Pancreas (tissue), 10 donors: ENCODE measurements around the gene COX4I1. TPM values are rescaled to one million over a fixed set of nuclear protein-coding genes. Genes with fewer than 3 reads are reported as not detected.

Experiments
- ATAC-seq, 4 donors: fragments of 200-7000 bp; cut with Tn5 transposase; one replicate each; pipeline versions ENCODE4 v1.8.0 to v1.9.1; 2020; ENCODE audit warnings: mild to moderate bottlenecking in 4 of 4, moderate library complexity in 4 of 4
- DNase-seq, 6 donors: peaks; one replicate each; pipeline ENCODE4 v3.0.0-alpha.2; 2020
- FAIRE-seq: peaks from 2 replicates; lab custom pipeline; 2012; peaks lifted over from hg19 to GRCh38; lab: Jason Lieb, UNC
- H3K27ac ChIP-seq, 4 donors: fragments of 200-600 bp; sonication (generic); 1 replicate in 3 of 4; 2 replicates in 1 of 4; pipeline versions ENCODE4 v1.5.0 to v1.8.0; 2020
- H3K27me3 ChIP-seq, 4 donors: fragments of 200-600 bp; one replicate each; pipeline ENCODE4 v1.8.0; 2021
- H3K36me3 ChIP-seq, 3 donors: fragments of 200-600 bp; sonication (generic) in 1 of 3; one replicate each; pipeline versions ENCODE4 v1.5.0 to v1.8.0; 2020 to 2021
- H3K4me1 ChIP-seq, 3 donors: fragments of 200-600 bp; one replicate each; pipeline ENCODE4 v1.8.0; 2021
- H3K4me3 ChIP-seq, 4 donors: fragments of 200-600 bp; sonication (generic) in 2 of 4; one replicate each; pipeline versions ENCODE4 v1.5.0 to v1.8.0; 2020 to 2021
- H3K9me3 ChIP-seq, 4 donors: fragments of 200-600 bp; one replicate each; pipeline ENCODE4 v1.8.0; 2021
- WGBS, 2 donors: extraction: QIAGEN DNeasy Blood & Tissue Kit; methylation state at CpG; one replicate each; pipeline ENCODE4 v1.1.7; 2013; 5-methylcytosine and 5-hydroxymethylcytosine counted together
- intact Hi-C, 3 donors: fragments of 100-400 bp; cut with DNase I; formaldehyde crosslinking; loops; one replicate each; pipeline versions ENCODE4 v1.11.1 to v1.14.2; 2022
- polyA plus RNA-seq, 2 donors: library from polyadenylated mRNA; stranded (reverse); fragments of 200-250 nt; gene quantifications; one replicate each; pipeline ENCODE4 v1.2.3, GENCODE V29; 2013
- total RNA-seq, 6 donors: library from RNA; stranded (reverse); fragmentation: NEBNext Ultra II Directional in 4 of 6; extraction: Animal tissue kit (Norgen Biotek cat#: 25700) in 4 of 6; gene quantifications; one replicate each; pipeline versions ENCODE4 v1.2.1 to v1.2.4, GENCODE V29; 2021 to 2023
- TF ChIP-seq, protein P1 (sequence below), 4 donors: fragments of 200-600 bp; sonication (generic) in 3 of 4; IDR thresholded peaks; one replicate each; pipeline versions ENCODE4 v1.5.0 to v1.8.0; 2021; ENCODE audit warnings: antibody characterized with exemption in 4 of 4
- donor health status: healthy with polysubstance abuse.
- donor health status: DM: no; HTN: no; CAD: no; lungs with moderate emphysema.
- donor health status: DM: no; HTN: no; CAD: no.
- donor health status: control.
- donor health status: control.
- donor health status: Bipolar disorder and iron deficiency.
- donor health status: DM: yes; HTN: yes; CAD: no.
- donor health status: DM: no; HTN: no; CAD: no.
- donor health status: DM: no; HTN: no; CAD: no.
- donor health status: DM: yes; HTN: yes; CAD: no.

The COX4I1 gene
- total and polyA plus RNA-seq, 8 donors, result 198 to 510 (median 260) TPM

DNA sequence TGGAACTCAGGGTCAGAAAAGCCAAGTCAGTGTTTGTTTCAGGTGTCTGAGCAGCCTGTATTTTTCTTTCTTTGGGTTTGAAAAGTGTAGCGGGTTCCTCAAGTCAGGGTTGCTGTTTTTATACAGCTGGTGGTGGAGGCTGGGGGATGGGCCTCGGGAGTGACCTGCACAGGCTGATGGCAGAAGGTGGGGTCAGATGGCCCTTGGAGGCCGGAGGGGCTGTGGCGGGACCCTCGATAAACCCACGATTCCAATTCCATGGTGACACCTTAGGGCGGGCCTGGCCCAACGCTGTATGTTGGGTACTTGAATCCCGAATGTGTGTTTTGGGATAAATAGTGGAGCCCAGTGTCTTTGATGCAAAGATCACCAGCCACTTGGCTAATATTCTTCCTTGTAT lies 28.7 kb downstream of the COX4I1 start:
- Histone ChIP-seq H3K9me3 (no peaks in the 10 kb centered on the region), H3K4me3 (no peak overlapping the region), H3K27me3 (no peaks in the 10 kb centered on the region), H3K4me1 (no peaks in the 10 kb centered on the region), H3K27ac (no peak overlapping the region), H3K36me3 (no peaks in the 10 kb centered on the region)
- no peak for ATAC-seq
- WGBS, 2 donors, result 53 to 67% methylated on average over 9 of the region's 9 CpGs
- no peak for DNase-seq
- no peak for FAIRE-seq
- intact Hi-C loops, result loop anchor here in 2 of 3 donors (10.0 kb wide), 1 partner anchor 157 kb away; no protein-coding TSS in a partner anchor
- TF ChIP-seq, protein P1, sequence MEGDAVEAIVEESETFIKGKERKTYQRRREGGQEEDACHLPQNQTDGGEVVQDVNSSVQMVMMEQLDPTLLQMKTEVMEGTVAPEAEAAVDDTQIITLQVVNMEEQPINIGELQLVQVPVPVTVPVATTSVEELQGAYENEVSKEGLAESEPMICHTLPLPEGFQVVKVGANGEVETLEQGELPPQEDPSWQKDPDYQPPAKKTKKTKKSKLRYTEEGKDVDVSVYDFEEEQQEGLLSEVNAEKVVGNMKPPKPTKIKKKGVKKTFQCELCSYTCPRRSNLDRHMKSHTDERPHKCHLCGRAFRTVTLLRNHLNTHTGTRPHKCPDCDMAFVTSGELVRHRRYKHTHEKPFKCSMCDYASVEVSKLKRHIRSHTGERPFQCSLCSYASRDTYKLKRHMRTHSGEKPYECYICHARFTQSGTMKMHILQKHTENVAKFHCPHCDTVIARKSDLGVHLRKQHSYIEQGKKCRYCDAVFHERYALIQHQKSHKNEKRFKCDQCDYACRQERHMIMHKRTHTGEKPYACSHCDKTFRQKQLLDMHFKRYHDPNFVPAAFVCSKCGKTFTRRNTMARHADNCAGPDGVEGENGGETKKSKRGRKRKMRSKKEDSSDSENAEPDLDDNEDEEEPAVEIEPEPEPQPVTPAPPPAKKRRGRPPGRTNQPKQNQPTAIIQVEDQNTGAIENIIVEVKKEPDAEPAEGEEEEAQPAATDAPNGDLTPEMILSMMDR (IDR thresholded peaks at IDR 0.05), result no peak

DNA sequence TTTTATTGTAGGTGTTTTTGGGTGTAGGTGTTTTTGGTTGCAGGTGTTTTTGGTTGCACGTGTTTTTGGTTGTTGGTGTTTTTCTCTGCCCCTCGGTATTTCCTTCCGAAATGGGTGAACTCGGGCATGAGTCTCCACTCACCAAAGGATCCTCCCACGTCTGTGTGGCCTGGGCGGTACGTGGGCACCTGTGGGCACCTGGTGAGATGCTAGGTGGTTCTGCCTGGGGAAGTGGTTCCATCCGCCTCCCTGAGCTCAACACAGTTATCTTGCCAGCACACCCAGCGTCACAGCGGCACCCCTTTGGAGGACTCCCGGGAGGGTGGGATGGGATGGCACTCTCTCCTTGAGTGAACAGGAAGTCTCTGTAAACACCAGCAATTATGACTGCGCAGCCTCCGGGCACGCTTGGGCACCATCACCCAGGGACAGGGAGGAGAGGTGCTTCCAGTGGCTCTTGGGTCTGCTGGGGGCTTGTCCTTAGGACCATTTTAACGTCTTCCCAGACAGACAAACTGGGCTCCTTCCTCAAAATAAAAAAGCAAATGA lies 29.8 kb downstream of the COX4I1 start:
- Histone ChIP-seq H3K4me1 (no peaks in the 10 kb centered on the region), H3K27ac (no peak overlapping the region), H3K27me3 (no peaks in the 10 kb centered on the region), H3K4me3 (no peak overlapping the region), H3K36me3 (no peaks in the 10 kb centered on the region), H3K9me3 (no peaks in the 10 kb centered on the region)
- WGBS, 2 donors, result 71 to 80% methylated on average over 15 of the region's 15 CpGs
- TF ChIP-seq, protein P1 (IDR thresholded peaks at IDR 0.05), result no peak
- ATAC-seq (peak in 2 of 4 donors; percentile 14 to 39), FAIRE-seq (no peak), DNase-seq (no peak)
- intact Hi-C loops, result loop anchor here in 2 of 3 donors (10.0 kb wide), 1 partner anchor 156 kb away; no protein-coding TSS in a partner anchor

DNA sequence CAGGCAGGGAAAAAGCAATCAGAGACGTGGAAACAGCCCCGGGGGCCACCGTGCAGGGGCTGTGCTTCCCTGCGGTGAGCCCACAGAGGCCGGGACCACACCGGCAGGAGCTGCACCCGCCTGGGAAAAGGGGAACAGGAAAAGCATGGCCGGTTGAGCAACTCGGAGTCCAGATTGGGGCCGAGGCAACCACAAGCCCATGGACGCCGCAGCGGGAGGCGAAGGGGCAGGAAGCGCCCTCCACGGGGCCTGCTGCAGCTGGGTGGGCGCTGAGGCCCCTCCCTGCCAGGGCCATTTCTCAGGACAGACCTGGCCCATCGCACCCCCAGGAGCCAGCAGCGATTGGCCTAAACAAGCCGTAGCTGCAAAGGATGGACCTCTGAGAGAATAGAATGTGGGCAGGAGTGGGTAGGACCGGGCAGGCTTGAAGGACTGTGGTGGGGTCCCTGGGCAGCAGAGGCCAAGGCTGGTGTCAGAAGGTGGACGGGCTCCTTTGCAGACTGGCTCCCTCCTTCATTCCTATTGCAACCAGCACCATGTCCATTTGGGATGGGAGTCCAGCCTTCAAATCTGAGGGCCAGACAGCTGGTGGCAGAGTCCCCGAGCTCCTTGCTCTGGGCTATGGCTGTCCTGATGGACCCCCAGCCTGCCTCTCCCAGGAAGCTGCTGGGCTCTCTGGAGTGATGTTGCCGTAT lies 30.4 kb downstream of the COX4I1 start:
- FAIRE-seq, result no peak
- no peaks in the 10 kb centered on the region for H3K9me3 ChIP-seq
- no peak overlapping the region for H3K27ac ChIP-seq
- no peaks in the 10 kb centered on the region for H3K4me1 ChIP-seq
- intact Hi-C loops, result loop anchor here in 2 of 3 donors (10.0 kb wide), 1 partner anchor 155 kb away; no protein-coding TSS in a partner anchor
- H3K27me3 ChIP-seq, result no peaks in the 10 kb centered on the region
- no peaks in the 10 kb centered on the region for H3K36me3 ChIP-seq
- TF ChIP-seq, protein P1 (IDR thresholded peaks at IDR 0.05), result no peak
- no peak overlapping the region for H3K4me3 ChIP-seq
- ATAC-seq, result peak in 2 of 4 donors; percentile 46 to 82
- DNase-seq, result peak in 2 of 6 donors; percentile 25 to 51
- 56 to 61% methylated on average over 24 of the region's 24 CpGs for WGBS, 2 donors

DNA sequence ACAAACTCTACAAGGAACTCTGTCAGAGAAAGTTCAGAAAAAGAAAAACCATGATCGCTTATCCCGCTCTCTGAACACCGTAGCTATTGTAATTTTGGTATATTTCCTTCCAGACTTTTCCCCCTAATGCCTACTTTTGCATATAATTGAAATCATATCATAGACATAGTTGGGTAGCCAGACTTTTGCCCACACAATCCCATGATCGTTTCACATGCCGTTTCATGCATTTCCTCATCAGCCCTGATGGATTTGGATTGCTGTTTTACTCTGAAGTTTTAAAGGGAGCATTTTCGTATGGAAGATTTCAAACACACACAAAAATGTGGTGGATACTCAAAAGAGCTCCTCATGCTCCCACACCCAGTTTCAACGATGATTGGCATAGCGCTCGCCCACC lies 31.3 kb downstream of the COX4I1 start:
- H3K36me3 ChIP-seq, result no peaks in the 10 kb centered on the region
- no peak overlapping the region for H3K27ac ChIP-seq
- intact Hi-C loops, result no loop called here
- TF ChIP-seq, protein P1 (IDR thresholded peaks at IDR 0.05), result no peak
- ATAC-seq (no peak), FAIRE-seq (no peak), DNase-seq (no peak)
- H3K4me1 ChIP-seq, result no peaks in the 10 kb centered on the region
- H3K9me3 ChIP-seq, result no peaks in the 10 kb centered on the region
- H3K4me3 ChIP-seq, result no peak overlapping the region
- 65 to 72% methylated on average over 9 of the region's 9 CpGs for WGBS, 2 donors
- H3K27me3 ChIP-seq, result no peaks in the 10 kb centered on the region
